Skin epidermis (tissue), 12 donors: ENCODE measurements around the gene LSAMP.

Experiments
- H3K27ac ChIP-seq, 21 experiments: fragments of 200-600 bp; sonication (generic) in 11 of 21; one replicate each; pipeline ENCODE4 v1.5.0; 2020; ENCODE audit warnings: mild to moderate bottlenecking in 3 of 21, inconsistent platforms in 2 of 21, moderate library complexity in 2 of 21
- H3K4me3 ChIP-seq, 7 experiments: fragments of 200-600 bp; sonication (generic) in 2 of 7; one replicate each; pipeline ENCODE4 v1.5.0; 2020; ENCODE audit warnings: inconsistent platforms in 2 of 7, mild to moderate bottlenecking in 2 of 7, moderate library complexity in 1 of 7

Gene LSAMP

GRCh38 chr3:116445311-116445841, at the start of gene LSAMP:
LSAMP (minus strand) TSS chr3:116445487.
- H3K4me3 ChIP-seq, result peak within 1 kb of the TSS; percentile 7 to 37 (median 22)
- peak within 1 kb of the TSS in 6 of 21 experiments; percentile 12 to 47 (median 23) for H3K27ac ChIP-seq

- Histone ChIP-seq H3K27ac (no peak overlapping the region), H3K4me3 (no peak overlapping the region)
Measured at GRCh38 chr3:116492379-116492778, 47.1 kb upstream of the LSAMP start.

DNA sequence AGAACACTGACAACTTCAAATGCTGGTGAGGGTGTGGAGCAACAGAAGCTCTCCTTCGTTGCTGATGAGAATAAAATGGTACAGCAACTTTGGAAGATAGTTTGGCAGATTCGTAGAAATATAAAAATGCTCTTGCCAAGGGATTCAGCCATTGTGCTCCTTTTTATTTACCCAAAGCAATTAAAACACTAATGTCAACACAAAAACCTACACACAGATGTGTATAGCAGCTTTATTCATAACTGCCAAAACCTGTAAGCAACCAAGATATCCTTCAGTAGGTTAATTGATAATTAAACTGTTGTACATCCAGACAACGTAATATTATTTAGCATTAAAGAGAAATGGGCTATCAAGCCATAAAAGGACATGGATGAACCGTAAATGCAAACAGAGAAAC, 37.8 kb upstream of the LSAMP start:
- Histone ChIP-seq H3K27ac (no peak overlapping the region), H3K4me3 (no peak overlapping the region)

- H3K4me3 ChIP-seq, result no peak overlapping the region
- no peak overlapping the region for H3K27ac ChIP-seq
Measured at GRCh38 chr3:116476691-116477090, 31.4 kb upstream of the LSAMP start.

DNA sequence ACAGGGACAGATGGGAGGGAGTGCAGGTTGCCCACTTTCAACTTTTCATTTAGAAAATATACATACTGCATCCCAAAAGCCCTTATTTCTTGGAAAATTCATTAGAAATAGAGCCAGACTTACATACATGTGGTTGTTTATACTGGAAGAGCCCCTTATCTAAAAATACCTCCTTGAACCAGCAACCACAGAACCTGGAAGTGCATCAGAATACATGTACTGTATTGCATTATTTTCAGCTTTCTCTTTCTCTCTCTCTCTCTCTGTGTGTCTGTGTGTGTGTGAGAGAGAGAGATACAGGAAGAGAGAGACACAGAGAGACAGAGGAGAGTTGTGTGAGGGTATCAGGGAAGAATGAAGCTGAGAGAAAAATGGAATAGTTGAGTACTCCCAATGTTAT, 29.5 kb upstream of the LSAMP start:
- no peak overlapping the region for H3K27ac ChIP-seq
- H3K4me3 ChIP-seq, result no peak overlapping the region

GRCh38 chr3:116474032-116474780, 28.9 kb upstream of the LSAMP start:
- Histone ChIP-seq H3K4me3 (no peak overlapping the region), H3K27ac (no peak overlapping the region)

DNA sequence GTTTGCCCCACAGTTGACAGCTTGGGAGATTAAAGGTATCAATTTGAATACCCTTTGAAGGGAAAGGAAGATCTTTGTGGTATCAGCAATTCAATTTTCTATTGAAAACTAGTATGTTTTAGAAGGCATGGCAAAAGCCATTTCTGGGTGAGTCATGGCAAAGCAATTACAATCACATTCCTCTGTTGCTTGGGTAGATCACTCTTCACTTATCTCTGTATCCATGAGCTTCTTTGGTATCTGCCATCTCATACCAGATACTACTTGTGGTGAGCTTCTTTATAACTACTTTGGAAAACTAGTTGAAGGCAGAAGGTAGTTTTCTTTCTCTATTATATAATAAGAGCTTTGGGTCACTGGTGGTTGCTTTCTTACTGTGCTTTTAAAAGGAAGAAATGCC, 28.3 kb upstream of the LSAMP start:
- Histone ChIP-seq H3K27ac (no peak overlapping the region), H3K4me3 (no peak overlapping the region)

DNA sequence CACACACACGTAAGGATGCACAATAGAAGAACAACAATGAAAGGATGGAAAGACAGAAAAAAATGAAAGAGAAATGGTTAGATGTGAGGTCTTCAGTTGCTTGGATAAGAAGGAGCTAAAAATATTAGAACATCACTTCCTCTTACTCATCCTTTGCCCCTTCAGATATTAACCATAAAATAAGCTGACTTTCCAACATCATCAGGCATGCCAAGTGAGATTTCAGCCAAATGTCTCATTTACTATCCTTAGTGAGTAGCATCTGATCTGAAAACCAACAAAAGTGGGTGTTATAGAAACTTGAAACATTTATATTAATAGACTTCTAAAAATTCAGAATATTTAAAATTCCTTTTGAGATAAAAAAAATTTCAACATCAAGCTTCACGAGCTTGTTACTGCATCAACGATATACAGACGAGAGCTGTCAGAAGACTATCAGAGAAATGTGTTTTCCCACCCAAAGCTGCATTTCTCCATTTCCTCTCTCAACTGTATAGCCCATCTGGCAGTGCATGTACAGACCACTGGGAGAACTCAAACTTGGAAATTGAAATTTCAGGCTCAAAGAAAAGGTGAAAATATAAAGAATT, 25.4 kb upstream of the LSAMP start:
- Histone ChIP-seq H3K27ac (no peak overlapping the region), H3K4me3 (no peak overlapping the region)

- Histone ChIP-seq H3K4me3 (no peak overlapping the region), H3K27ac (no peak overlapping the region)
Measured at GRCh38 chr3:116469546-116469945, 24.3 kb upstream of the LSAMP start.

DNA sequence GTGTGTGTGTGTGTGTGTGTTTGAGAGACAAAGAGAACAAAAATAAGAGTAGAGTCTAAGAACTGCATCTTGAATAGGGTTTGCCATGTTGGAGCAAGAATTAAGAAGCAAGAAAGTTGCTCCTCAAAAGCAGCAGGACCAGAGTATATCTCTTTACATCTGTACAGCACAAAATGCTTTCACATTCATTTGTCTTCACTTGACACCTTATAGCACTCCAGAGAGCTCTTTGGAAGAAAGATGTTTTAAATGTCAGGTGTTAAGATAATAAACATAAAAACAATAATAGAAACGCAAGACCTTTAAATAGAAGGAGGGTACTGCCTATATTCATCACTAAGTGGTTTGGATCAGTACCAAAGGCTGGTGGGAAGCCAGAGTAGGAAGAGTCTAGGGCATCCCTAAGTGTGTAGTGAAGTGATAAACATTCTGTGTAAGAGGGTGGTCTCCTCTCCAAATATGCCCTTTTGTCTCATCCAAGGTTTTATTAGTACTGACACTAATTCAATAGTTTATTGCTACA, 19.1 kb upstream of the LSAMP start:
- H3K4me3 ChIP-seq, result no peak overlapping the region
- no peak overlapping the region for H3K27ac ChIP-seq

- no peak overlapping the region for H3K4me3 ChIP-seq
- no peak overlapping the region for H3K27ac ChIP-seq
Measured at GRCh38 chr3:116453666-116454346, 8.5 kb upstream of the LSAMP start.

GRCh38 chr3:116449546-116450350, 4.5 kb upstream of the LSAMP start:
- H3K4me3 ChIP-seq, result no peak overlapping the region
- H3K27ac ChIP-seq, result no peak overlapping the region

DNA sequence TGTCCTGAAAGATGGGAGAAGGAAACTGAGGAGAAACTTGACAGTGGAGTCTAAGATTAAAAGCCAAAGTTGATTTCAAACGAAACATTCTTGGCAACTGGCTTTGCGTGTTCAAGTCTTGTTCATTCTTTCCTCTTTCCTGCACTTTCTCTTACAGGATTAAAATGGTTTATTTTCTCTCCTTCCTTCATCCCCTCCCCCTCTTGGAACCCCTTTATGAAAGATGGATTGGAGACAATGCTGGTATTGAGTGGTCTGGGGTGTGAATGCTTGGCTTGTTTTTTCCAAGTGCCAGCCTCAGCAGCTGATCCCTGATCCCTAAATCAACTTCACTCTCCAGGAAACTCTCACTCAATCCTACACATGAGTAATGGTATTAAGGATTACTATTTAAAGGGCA, 703 bp upstream of the LSAMP start:
- Histone ChIP-seq H3K4me3 (no peak overlapping the region), H3K27ac (no peak overlapping the region)

DNA sequence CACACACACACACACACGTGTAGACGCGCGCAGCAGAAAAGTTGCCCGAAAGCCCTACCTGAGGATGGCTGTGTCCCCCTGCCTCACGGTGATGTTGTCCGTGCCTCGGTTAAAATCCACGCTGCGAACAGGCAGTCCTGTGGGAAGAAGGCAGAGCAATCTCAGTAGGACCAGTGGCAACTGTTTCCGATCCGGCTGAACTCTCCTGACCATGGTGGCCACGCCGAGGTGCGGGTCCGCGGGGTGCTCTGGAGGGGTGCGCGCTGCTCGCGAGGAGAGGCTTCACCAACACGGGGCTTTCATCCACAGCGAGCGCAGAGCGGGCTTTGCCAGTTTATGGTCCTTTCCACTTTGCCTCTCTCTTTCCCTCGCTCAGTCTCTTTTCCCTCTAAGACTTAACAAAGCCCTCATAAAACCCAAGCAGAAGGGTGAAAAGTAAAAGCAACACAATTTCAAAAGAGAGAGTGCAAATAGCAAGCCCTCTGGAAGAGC, 422 bp downstream of the LSAMP start:
- H3K27ac ChIP-seq, result peak overlapping the region in 6 of 21 experiments; percentile 12 to 47 (median 23)
- H3K4me3 ChIP-seq, result peak overlapping the region; percentile 7 to 37 (median 22)

GRCh38 chr3:116444115-116444747, 1.1 kb downstream of the LSAMP start:
- peak overlapping the region in 1 of 21 experiments; percentile 47 for H3K27ac ChIP-seq
- H3K4me3 ChIP-seq, result peak overlapping the region in 4 of 7 experiments; percentile 13 to 37 (median 24)

DNA sequence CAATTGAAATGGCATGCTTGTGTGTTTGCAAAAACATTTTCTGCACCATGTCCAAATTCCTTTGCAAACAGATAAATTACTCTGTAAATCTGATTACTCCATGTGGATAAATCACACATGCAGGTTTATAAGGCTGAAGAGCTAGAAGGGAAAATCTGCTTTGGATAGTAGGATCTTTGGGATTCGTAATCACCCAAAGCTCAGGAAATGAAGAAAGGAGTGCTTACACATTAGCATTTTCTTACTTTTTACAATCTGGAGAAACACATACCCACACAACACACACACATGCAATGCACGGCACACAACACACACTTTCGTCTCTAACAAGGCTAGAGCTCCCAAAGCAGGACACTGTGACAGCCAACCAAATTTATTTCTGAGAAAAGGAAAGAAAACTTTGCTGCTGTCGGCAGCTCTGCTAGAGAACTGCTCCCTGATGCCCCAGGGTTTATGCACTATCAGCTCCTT, 2.1 kb downstream of the LSAMP start:
- Histone ChIP-seq H3K27ac (peak overlapping the region in 1 of 21 experiments; percentile 23), H3K4me3 (peak overlapping the region in 2 of 7 experiments; percentile 4 to 8)

DNA sequence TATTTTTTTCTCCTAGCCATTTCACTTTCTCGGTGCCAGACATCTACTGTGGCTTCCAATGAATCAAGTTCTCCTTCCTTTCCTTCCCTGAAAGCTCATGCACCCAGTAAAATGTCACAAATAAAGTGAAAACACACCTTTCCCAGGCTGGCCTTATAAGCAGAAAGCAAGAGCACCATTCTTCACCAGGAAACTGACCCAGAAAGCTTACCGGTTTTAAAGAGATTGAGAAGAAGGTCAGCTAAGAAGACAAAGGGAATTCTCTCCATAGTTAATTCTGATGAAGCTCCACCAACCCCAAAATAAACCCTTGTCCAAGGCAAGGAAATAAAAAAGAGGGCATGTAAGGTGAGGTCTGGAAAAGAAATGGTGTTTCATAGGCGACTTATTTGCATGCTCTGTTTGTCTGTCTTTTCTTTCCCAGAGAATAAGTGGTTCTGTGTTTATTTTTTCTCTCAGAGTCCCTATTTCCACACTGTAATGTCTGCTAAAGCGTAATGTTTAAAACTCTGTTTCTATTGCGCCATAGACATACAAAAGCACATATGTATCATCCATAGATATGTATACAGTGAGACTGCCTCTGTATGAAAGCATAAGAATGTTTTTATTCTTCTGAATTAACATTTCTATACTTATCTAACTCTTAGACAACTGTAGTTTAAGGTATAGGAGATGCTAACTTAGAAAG, 2.8 kb downstream of the LSAMP start:
- no peak overlapping the region for H3K4me3 ChIP-seq

DNA sequence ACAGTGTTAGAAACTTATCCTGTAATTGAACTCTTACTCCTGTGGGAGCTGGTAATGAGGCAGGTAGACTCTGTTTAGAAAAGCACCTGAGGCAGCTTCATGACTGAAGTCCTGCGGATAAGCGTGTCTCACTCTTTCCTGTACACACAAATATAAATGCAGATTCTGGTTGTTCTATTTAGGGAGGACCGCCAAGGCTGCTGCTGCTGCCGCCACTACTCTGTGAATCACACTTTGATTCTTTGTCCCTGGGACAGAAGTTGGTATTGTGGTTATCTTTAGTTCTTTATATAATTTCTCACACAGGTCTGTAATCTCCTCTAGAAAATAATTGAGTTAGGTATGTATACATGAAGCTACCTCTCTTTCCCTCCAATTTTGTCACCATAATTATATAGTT, 3.6 kb downstream of the LSAMP start:
- Histone ChIP-seq H3K4me3 (no peak overlapping the region), H3K27ac (no peak overlapping the region)

More for the DNA sequence above, 2.8 kb downstream of the LSAMP start:
- no peak overlapping the region for H3K27ac ChIP-seq
